Right kidney (tissue), 1 donor: Measurements from ENCODE around the gene DSC1.
A peak's percentile ranks its signal among the peaks of the same experiment; 100 is the strongest.

ENCODE experiments used
- DNase-seq: peaks from one replicate; pipeline ENCODE4 v3.0.0-alpha.2; 2016

Gene DSC1

DNA sequence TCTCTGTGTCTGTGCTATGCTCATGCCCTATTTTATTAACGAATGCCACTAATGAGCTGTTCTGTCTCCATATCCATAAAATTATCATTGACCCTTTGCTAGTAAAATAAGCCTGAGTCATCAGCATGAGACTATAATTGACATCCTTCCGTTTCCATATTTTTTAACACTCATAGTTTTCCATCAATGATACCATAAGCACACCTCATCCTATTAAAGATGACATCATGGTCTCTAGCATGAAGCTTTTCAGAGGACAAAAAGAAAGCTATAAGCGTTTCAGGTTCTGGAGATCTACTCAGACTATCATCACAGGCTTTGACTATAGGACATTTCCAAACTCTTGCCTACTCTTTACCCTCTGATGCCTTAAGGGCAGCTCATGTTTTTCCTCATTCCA is 59.2 kb downstream of the DSC1 start:
- DNase-seq: no peak

DNA sequence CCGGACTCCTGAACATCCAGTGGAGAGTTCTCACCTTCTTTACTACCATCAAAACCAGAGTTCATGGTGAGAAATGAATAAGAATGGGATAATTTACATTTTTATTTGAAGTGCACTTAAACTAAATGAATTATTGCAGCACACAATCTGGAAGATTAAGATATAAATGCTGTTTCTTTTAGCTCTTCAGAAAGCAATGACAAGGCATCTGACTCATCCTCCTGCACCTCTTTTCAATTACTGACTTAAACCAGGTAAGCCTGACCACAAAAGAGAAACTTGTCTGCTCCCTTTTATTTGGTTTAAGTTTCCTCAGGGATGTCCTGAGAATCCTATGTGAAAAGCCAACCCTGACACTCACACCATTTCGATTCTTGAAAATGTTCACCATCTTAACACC is 59.7 kb downstream of the DSC1 start:
- no peak for DNase-seq

DNA sequence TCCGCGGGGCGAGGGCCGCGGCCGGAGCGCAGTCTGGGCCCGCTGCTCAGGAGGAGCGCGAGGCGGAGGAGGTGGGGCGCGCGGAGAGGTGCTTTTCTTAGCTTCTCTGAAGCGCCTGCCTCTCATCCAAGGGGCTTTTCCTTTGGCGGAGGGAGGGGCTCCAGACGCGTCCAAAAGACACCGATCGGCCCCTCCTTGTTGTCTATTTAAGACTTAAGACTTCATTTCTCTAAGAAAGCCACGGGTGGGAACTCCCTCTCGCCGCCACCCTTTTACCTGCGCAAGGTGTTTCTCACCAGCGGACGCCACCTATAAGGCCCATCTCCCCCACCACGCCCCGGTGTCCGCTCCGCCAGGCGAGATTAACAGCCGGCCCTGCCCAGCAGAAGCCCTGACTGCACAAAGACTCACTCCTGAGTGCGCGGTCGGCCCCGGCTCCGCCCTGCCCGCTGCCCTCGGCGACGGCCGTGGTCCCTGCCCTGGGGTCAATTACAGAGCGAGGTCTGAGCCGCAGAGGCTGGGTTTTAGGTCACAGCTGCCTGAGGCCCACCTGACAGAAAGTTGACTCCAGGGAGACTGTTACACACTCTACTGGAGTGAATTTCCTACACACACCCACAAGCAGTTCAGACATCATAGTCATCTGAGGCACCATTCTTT is 60.5 kb downstream of the DSC1 start, which contains the start of gene DSC2:
Gene DSC2 (minus strand): TSS at position 397 of the 660 bp plus-strand sequence. CDS start 450 bp downstream, outside the sequence.
- DNase-seq: peak; percentile 86

DNA sequence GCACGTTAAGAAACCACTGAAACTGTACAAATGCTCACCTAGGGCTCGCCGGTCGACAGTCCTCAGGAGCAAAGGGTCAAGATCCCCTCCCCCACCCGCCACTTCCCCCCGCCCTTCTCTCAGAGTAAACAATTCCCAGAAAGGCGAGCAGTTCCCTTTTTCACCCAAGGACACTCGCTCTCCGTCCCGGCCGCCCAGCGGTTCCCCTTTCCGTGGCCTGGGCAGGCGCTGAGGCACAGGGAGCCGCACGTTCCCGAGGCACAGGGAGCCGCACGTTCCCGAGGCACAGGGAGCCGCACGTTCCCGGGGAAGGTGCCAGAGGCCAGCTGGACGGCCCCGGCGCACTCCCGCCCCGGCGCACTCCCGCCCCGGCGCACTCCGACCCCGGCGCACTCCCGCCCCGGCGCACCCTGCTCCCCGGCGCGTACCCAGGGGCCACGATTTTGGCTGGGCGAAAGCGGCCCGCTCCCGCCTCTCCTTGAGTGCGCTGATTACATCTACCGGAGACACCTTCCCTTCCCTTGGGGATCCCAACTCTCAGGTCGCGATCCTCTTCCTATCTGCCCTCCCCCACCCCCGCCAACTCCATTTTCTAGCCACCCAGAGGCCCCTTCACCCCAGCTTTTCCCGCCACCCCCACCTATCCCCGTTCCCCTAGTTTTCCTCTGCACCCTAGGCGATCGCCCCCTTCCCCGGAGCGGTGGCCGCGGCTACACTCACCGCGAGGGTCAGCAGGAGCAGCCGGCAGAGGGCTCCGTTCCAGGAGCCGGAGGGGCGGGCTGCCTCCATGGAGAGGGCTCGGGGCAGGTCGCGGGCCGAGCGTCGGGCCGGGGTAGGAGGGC is 61.3 kb downstream of the DSC1 start:
- DNase-seq: peak; percentile 75

DNA sequence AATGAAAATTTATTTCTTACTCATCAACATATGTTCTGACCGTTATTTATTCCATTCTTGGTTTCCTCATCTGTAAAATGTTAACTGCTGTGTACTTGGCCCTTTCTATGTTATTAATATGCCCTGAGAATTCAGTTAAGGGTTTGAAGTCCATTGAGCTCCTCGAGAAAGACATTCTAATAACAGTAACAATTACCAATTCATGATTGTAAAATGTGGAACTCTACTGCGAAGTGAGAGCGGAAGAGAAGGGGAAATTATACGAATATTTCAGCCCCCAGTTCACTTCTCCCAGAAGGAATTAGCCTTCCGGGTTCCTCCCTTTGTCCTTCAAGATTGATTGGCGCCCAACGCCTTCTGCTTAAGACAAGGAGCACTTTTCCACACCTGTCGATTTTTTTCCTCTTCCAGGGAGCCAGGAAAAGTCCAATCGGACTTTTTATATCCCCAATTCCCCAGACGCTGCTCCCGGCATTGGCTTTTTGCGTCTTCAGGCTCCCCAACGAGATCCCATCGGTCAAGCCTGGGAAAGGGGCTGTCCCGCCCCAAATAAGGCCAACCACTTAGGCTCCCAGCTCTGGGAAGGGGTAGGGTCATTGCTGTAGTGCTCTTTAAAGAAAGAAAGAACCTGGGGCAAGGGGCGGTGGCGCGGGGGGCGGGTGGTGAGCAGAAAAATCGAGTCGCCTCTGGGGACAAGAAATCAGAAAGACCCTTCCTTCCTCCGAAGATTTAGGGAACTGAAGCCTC is 62.0 kb downstream of the DSC1 start:
- peak; percentile 68 for DNase-seq

DNA sequence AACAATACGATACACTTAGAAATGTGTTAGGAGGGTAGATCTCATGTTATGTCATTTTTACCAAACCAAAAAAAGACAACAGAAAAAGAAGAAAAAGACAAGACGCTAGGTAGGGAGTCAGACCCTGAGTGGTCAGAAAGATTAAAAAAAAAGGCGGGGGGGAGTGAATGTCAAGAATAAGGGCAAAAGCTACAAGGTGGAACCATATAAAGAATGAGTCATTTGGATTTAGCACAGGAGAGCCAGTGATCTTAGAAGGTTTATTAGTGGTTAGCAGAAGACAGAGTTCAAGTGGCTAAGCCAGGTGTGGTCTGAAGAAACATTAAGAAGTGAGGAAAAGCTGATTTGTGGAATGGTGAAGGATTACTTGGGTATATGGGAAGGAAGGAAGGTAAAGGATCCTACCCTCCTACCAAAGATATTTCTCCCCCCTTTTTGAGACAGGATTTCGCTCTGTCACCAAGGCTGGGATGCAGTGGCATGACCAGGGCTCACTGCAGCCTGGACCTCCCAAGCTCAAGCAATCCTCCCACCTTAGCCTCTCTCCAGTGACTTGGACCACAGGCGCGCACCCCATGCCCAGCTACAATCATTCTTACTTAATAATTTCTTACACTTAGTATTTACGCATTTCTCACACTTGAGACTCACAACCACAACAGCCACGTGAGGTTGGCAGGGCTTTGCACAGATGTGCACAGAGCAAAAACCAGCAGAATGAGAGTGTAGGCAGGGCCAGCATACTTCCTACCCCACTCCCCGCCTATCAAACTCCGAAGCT is 63.0 kb downstream of the DSC1 start:
- DNase-seq: no peak

DNA sequence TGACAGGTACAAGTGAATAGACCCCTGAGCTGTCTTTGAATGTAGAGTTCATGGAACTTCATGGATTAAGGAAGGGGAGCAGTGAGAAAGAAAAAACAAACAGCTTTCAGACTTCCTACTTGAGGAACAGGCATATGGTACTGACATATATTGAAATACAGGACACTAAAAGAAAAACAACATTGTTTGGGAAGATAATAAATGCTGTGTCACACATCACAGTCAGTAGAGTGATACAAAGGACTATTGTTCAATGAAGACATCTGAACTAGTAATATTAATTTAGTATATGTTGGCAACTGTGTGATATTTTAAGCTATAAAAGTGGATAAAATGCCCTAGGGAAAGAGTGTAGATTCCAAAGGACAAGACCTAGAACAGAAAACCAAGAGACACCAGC is 63.8 kb downstream of the DSC1 start:
- no peak for DNase-seq

DNA sequence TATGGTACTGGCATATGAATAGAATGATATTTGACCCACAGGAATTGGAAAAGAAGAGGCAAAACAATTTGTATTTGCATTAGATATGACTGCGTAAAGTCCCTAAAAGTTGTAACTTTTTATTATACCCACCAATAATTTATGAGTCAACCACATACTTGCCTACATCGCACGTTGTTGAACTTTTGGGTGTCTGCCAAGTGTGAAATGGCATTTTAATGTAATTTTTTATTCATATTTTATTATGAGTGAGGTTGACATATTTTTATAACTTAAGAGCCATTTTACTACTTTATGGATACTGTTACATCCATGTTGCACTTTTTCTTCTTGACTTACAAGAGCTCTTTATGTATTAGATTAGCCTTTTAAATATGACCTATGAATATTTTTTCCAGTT is 65.0 kb downstream of the DSC1 start:
- DNase-seq: no peak

DNA sequence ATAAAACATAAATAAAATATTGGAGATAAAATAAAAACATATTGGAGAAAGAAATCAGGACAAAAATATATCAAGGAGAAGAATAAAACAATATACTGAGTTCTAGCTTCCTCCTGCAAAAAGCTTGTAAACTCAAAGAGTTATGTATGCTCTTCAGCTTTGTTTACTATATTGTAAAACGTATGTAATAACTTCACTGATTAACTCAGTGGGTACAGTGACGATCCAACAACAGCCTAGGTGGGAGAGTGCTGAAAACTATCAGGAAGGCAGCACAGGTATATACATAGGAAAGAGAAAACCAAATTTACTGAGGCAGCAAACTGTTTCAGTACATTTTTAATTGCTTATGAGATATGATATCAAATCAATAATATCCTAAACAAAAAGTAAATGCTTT is 68.8 kb downstream of the DSC1 start:
- no peak for DNase-seq

DNA sequence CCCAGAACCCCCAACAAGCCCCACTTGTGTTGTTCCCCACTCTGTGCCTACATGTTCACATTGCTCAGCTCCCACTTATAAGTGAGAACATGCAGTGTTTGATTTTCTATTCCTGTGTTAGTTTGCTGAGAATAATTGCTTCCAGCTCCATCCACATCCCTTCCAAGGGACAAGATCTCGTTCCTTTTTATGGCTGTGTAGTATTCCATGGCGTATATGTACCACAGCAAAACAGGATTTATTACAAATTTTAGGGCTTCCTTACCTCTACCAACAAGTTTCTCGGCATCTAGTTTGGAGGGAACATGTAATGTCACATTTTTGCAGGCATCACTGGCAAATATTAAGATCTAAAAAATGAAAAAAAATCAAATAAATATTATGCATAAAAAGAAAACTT is 69.4 kb downstream of the DSC1 start:
- no peak for DNase-seq

DNA sequence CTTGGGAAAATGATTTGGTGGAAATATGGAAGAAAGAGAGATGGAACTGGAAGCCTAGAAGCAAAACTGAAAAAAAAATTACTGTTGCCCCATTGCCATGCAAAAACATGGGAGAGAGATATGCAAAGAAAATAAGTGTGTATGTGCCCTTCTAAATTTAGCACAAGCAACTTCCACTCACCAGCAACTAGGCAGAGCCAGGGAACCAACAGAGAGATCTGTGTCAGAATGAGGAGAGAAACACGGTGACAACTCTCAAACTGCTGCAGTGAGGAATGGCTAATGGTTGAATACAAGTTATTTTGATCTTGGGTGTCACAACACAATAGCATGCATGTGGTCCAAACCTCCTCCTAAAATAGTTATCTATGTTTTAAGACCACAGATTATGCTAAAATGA is 71.3 kb downstream of the DSC1 start:
- DNase-seq: no peak

DNA sequence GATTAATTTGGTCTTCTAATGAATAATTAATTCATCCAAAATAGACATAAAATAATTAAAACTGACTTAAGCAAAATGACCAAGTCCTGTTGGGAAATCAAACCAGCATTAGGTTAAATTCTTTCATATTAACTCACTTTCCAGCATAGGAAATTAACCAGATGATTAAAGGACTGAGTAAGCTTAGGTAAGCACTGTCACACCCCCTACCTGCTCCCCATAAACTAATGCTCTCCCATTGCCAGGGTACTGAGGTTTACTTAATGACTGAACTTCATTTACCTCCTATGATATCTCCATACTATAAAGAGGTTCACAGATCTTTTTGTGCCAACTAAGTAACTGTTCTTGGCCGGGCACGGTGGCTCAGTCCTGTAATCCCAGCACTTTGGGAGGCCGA is 74.1 kb downstream of the DSC1 start:
- no peak for DNase-seq

DNA sequence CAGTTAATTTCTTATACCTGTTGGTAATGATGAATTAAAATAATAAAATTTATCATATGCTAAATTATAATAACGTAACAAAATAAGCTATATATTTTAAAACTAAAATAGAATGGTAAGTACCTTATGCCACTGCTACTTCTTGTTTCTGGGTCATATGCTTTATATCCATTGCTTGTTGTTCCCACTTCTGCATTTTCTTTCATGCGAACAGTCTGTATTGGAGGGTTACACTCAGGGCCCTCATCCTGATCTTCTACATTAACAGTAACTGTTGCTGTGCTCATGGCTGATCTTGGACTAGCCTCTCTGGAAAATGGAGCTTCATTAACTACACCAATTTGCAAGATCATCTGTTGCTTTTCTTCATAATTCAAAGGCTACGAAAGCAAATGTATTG is 82.7 kb downstream of the DSC1 start:
- DNase-seq: no peak
